ENCODE data around the gene PRDM2. TPM values are rescaled to one million over a fixed set of nuclear protein-coding genes. Genes with fewer than 3 reads are reported as not detected.

PRDM2 gene
- total RNA-seq, 1 experiment from 2014 or later = 7.2 TPM

GRCh38 chr1:13762642-13763041 is 62.7 kb downstream of the PRDM2 start:
- no peak for DNase-seq (ENCODE audit: extremely low read depth, low read depth)

GRCh38 chr1:13763222-13763621 is 63.2 kb downstream of the PRDM2 start:
- DNase-seq (ENCODE audit: extremely low read depth, low read depth) = no peak

GRCh38 chr1:13763991-13764390 is 64.0 kb downstream of the PRDM2 start:
- no peak for DNase-seq (ENCODE audit: extremely low read depth, low read depth)

GRCh38 chr1:13764588-13765332 is 64.8 kb downstream of the PRDM2 start:
- no peak for DNase-seq (ENCODE audit: extremely low read depth, low read depth)

GRCh38 chr1:13766592-13767564 is 66.9 kb downstream of the PRDM2 start:
- no peak for DNase-seq (ENCODE audit: extremely low read depth, low read depth)

- DNase-seq (ENCODE audit: extremely low read depth, low read depth) = no peak
Observed at GRCh38 chr1:13769212-13769611, 69.2 kb downstream of the PRDM2 start.

GRCh38 chr1:13769830-13770229 is 69.8 kb downstream of the PRDM2 start:
- DNase-seq (ENCODE audit: extremely low read depth, low read depth) = no peak

- DNase-seq (ENCODE audit: extremely low read depth, low read depth) = no peak
Observed at GRCh38 chr1:13770743-13771142, 70.8 kb downstream of the PRDM2 start.

GRCh38 chr1:13771745-13772144 is 71.8 kb downstream of the PRDM2 start:
- DNase-seq (ENCODE audit: extremely low read depth, low read depth) = no peak

GRCh38 chr1:13772271-13772670 is 72.3 kb downstream of the PRDM2 start:
- DNase-seq (ENCODE audit: extremely low read depth, low read depth) = no peak

- DNase-seq (ENCODE audit: extremely low read depth, low read depth) = no peak
Observed at GRCh38 chr1:13774121-13774520, 74.1 kb downstream of the PRDM2 start.

GRCh38 chr1:13775459-13775858 is 75.5 kb downstream of the PRDM2 start:
- no peak for DNase-seq (ENCODE audit: extremely low read depth, low read depth)

GRCh38 chr1:13775916-13776315 is 75.9 kb downstream of the PRDM2 start:
- no peak for DNase-seq (ENCODE audit: extremely low read depth, low read depth)

- no peak for DNase-seq (ENCODE audit: extremely low read depth, low read depth)
Observed at GRCh38 chr1:13778431-13778830, 78.4 kb downstream of the PRDM2 start.

- no peak for DNase-seq (ENCODE audit: extremely low read depth, low read depth)
Observed at GRCh38 chr1:13779930-13780329, 79.9 kb downstream of the PRDM2 start.

GRCh38 chr1:13780780-13781179 is 80.8 kb downstream of the PRDM2 start:
- no peak for DNase-seq (ENCODE audit: extremely low read depth, low read depth)

- DNase-seq (ENCODE audit: extremely low read depth, low read depth) = no peak
Observed at GRCh38 chr1:13781228-13781627, 81.2 kb downstream of the PRDM2 start.

GRCh38 chr1:13781907-13782633 is 82.1 kb downstream of the PRDM2 start:
- no peak for DNase-seq (ENCODE audit: extremely low read depth, low read depth)

- no peak for DNase-seq (ENCODE audit: extremely low read depth, low read depth)
Observed at GRCh38 chr1:13782634-13783360, 82.8 kb downstream of the PRDM2 start.

- DNase-seq (ENCODE audit: extremely low read depth, low read depth) = no peak
Observed at GRCh38 chr1:13783551-13783950, 83.6 kb downstream of the PRDM2 start.
